Keratinocyte (primary cell): ENCODE measurements around the gene PCCA.

ENCODE experiments used
- EZH2 ChIP-seq: IDR thresholded peaks from one replicate; pipeline ENCODE4 v1.6.1; 2012; ENCODE audit warnings: inconsistent platforms, mild to moderate bottlenecking, low read length, moderate library complexity
- TF ChIP-seq, protein P1 (sequence below), 3 experiments: IDR thresholded peaks in 1 of 3; conservative IDR thresholded peaks in 1 of 3; optimal IDR thresholded peaks in 1 of 3; 2 replicates in 2 of 3; 3 replicates in 1 of 3; pipeline versions ENCODE3 to v1.5.1; 2011; ENCODE audit warnings: low read length in 3 of 3, mild to moderate bottlenecking in 3 of 3, moderate library complexity in 2 of 3, control low read depth in 1 of 3, inconsistent platforms in 1 of 3; ENCODE audit not compliant: insufficient read depth in 2 of 3; ENCODE audit errors: extremely low read depth in 1 of 3

DNA sequence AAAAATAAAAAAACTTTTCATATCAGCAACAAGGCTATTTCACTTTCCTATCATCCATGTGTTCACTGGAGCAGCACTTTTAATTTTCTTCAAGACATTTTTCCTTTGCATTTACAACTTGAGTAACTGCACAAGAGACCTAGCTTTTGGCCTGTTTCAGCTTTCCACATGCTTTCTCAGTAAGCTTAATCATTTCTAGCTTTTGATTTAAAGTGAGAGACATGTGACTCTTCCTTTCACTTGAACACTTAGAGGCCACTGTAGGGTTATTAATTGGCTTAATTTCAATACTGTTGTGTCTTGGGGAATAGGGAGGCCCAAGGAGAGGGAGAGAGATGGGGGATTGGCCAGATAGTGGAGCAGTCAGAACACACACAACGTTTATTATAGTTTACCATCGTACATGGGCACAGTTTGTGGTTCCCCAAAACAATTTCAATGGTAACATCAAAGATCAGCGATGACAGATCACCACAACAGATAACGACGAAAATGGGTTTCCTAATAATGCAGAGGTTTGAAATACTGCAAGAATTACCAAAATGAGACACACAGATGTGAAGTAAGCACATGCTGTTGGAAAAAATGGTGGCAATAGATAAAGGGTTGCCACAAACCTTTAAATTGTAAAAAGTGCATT, 382.1 kb downstream of the PCCA start:
- TF ChIP-seq, protein P1, sequence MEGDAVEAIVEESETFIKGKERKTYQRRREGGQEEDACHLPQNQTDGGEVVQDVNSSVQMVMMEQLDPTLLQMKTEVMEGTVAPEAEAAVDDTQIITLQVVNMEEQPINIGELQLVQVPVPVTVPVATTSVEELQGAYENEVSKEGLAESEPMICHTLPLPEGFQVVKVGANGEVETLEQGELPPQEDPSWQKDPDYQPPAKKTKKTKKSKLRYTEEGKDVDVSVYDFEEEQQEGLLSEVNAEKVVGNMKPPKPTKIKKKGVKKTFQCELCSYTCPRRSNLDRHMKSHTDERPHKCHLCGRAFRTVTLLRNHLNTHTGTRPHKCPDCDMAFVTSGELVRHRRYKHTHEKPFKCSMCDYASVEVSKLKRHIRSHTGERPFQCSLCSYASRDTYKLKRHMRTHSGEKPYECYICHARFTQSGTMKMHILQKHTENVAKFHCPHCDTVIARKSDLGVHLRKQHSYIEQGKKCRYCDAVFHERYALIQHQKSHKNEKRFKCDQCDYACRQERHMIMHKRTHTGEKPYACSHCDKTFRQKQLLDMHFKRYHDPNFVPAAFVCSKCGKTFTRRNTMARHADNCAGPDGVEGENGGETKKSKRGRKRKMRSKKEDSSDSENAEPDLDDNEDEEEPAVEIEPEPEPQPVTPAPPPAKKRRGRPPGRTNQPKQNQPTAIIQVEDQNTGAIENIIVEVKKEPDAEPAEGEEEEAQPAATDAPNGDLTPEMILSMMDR (optimal IDR thresholded peaks at IDR 0.05 in 1 of 3, IDR thresholded peaks at IDR 0.05 in 1 of 3, conservative IDR thresholded peaks at IDR 0.05 in 1 of 3; ENCODE audit: extremely low read depth in 1 of 3, insufficient read depth in 2 of 3, low read length in 3 of 3) = no peak
- no peak for TF ChIP-seq EZH2
